ENCODE results near the gene ECSCR. TPM values are rescaled to one million over a fixed set of nuclear protein-coding genes. Genes with fewer than 3 reads are reported as not detected.

The ECSCR gene, protein sequence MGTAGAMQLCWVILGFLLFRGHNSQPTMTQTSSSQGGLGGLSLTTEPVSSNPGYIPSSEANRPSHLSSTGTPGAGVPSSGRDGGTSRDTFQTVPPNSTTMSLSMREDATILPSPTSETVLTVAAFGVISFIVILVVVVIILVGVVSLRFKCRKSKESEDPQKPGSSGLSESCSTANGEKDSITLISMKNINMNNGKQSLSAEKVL
- total RNA-seq (2022; extraction: Qiagen RNA extraction): not detected in 5 replicates

GRCh38 chr5:139462586-139463276 lies at the start of gene ECSCR:
TSS of gene ECSCR (minus strand) at chr5:139462743. CDS start at chr5:139462670, 73 bp downstream.

DNA sequence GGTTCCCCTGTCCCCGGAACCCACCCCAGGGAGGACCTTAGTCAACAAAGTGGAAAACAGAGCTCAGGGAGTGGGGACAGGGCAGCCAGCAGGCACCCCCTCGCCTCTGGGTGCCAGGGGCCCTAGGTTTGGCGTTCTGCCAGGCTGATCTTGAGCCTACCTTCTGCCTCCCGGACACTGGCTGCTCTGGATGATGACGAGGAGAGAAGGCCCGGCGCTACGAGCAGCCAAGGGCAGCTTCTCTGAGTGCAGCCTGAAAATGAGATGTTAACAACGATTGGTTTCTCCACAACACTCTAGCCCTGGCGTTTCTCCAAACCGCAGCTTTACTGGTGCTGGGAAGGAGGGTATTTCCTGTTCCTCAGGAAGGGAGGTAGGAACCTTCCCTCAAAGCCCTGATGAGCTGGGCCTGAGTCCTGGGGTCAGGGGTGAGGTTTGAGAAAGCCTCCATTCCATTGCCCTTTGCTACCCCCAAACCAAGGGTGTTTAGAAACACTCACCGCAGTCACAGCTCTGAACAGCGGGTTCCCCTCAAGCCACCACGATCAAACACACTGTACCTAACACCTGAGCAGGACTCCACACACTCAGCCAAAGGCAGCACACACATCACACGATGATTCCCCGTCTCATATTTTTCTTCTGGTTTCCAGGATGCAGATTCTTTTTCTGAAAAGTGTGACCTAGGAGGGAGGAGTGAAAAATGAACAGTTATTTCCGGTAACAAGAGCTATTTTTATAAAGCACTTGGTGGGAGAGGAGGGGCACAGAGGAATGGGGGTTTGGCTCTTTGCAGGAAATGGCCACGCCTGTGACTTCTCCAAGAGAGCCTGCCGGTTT lies 19.7 kb upstream of the ECSCR start, which contains the start of gene STING1:
Gene STING1 (minus strand): TSS at position 709 of the 840 bp plus-strand sequence. CDS start 1,054 bp downstream, outside the sequence.

GRCh38 chr5:139470821-139471300 lies 8.3 kb upstream of the ECSCR start, which contains the start of gene SMIM33:
TSS of gene SMIM33 (plus strand) at chr5:139471004. CDS start at chr5:139471122, 118 bp downstream.

GRCh38 chr5:139439013-139439903 lies 23.3 kb downstream of the ECSCR start, which contains the start of gene DNAJC18:
TSS of gene DNAJC18 (minus strand) at chr5:139439525. CDS start at chr5:139439445, 80 bp downstream.

DNA sequence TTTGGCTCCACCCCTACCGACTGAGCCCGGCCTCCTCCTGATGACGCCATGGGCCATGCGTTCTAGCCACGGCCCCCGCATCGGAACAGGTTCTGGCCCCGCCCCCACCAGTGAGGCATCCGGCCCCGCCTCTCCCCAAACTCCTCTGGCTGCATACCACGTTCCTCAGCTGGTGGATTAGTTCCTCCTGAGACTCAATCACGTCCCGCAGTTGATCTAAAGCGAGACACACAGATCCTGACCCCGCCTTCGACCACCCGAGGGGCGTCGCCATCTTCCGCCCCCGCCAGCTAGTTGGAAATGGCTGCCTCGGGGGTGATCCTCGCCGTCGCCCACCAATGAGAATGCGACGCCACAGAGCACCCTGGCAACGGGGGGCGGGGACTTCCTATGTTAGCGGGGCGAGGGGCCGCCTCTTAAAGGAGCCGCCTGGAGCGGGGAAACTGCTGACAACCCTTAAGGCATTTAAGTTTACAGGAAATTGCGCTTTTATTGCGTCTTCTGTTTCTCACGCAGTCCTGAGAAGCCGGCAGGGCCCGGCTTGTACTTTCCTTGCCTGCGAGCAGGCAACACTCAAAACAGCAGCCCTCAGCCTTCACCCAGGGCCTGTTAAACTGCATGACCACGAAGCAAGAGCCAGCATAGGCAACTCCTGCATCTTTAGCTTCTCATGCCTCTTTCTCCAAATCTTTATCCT lies 58.6 kb downstream of the ECSCR start, which contains the start of gene SPATA24:
Gene SPATA24 (minus strand): TSS at position 303 of the 697 bp plus-strand sequence. CDS start 29 bp downstream, at position 274.

Other genes starting within 250 kb of the ECSCR start
- gene MATR3, start 169.0 kb downstream of the ECSCR start, total RNA-seq (2022; extraction: Qiagen RNA extraction): 160 to 187 TPM (median 181 TPM) in 5 replicates
- gene PAIP2, start 120.9 kb downstream of the ECSCR start, total RNA-seq (2022; extraction: Qiagen RNA extraction): 82.3 to 109 TPM (median 83.5 TPM) in 5 replicates
- 0.92 to 1.5 TPM (median 1.4 TPM) in 5 replicates for gene SLC23A1, start 79.4 kb downstream of the ECSCR start, total RNA-seq (2022; extraction: Qiagen RNA extraction)
- 0.09 to 0.47 TPM (median 0.16 TPM) in 3 of 5 replicates, not detected in the others for gene MZB1, start 72.8 kb downstream of the ECSCR start, total RNA-seq (2022; extraction: Qiagen RNA extraction)
- 0.17 to 0.38 TPM (median 0.28 TPM) in 5 replicates for gene PROB1, start 67.6 kb downstream of the ECSCR start, total RNA-seq (2022; extraction: Qiagen RNA extraction)
- 4.3 to 6.3 TPM (median 5.3 TPM) in 5 replicates for gene SPATA24, start 58.7 kb downstream of the ECSCR start, total RNA-seq (2022; extraction: Qiagen RNA extraction)
- 6.1 to 7.8 TPM (median 6.9 TPM) in 5 replicates for gene DNAJC18, start 23.2 kb downstream of the ECSCR start, total RNA-seq (2022; extraction: Qiagen RNA extraction)
- gene SMIM33, start 8.3 kb upstream of the ECSCR start, total RNA-seq (2022; extraction: Qiagen RNA extraction): not detected in 5 replicates
- gene STING1, start 20.0 kb upstream of the ECSCR start, total RNA-seq (2022; extraction: Qiagen RNA extraction): 0.89 to 1.6 TPM (median 0.93 TPM) in 5 replicates
- gene UBE2D2, start 98.6 kb upstream of the ECSCR start, total RNA-seq (2022; extraction: Qiagen RNA extraction): 118 to 171 TPM (median 165 TPM) in 5 replicates
- 18.5 to 26.9 TPM (median 22.9 TPM) in 5 replicates for gene CXXC5, start 185.6 kb upstream of the ECSCR start, total RNA-seq (2022; extraction: Qiagen RNA extraction)

All from A549 treated with CORT108297 at 1 μM for 4 hours (cell line).